Dendritic cell treated with granulocyte-macrophage colony-stimulating factor and Interleukin-4, amounts not matched to agents 40 ng/mL and 50 ng/mL, for 4 days (primary cell): ENCODE results near the gene DUSP8.
"Not testable (repeated sequence)": the region's sequence is repeated elsewhere in the genome, so short reads cannot be mapped to it uniquely, and the experiment has no call there.

ENCODE experiments used
- H3K27ac Mint-ChIP-seq: one replicate; pipeline ENCODE4 v1.8.0; 2022; ENCODE audit warnings: mild to moderate bottlenecking, mixed read lengths
- H3K27me3 Mint-ChIP-seq: one replicate; pipeline ENCODE4 v1.8.0; 2022; ENCODE audit warnings: mild to moderate bottlenecking, mixed read lengths
- H3K36me3 Mint-ChIP-seq: one replicate; pipeline ENCODE4 v1.8.0; 2022; ENCODE audit warnings: low read depth, mixed read lengths
- H3K4me1 Mint-ChIP-seq: one replicate; pipeline ENCODE4 v1.8.0; 2022; ENCODE audit warnings: low read depth, mixed read lengths
- H3K4me3 Mint-ChIP-seq: one replicate; pipeline ENCODE4 v1.8.0; 2022; ENCODE audit warnings: mild to moderate bottlenecking, moderate library complexity, mixed read lengths
- H3K9me3 Mint-ChIP-seq: one replicate; pipeline ENCODE4 v1.8.0; 2022; ENCODE audit warnings: mixed read lengths
- intact Hi-C: fragments of 100-400 bp; cut with micrococcal nuclease; formaldehyde crosslinking; loops from one replicate; pipeline ENCODE4 v1.15.0; 2022

DUSP8 gene

DNA sequence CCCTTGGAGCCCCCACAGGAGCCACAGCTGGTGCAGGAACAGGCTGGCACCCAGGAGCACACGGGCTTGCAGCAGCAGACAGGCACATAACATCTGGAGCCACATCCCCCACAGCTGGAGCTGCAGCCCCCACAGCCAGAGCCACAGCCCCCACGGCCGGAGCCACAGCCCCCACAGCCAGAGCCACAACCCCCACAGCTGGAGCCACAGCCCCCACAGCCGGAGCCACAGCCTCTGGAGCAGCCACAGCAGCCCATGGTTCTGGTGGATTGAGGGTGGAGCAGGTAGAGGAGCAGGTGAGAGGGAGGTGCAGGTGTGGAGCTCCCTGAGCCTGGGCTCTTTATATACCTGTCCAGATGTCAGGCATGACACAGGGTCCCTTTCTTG is 25.9 kb upstream of the DUSP8 start, which contains the start of gene KRTAP5-2:
Gene KRTAP5-2, minus strand, starts transcription at position 301 of the 387 bp plus-strand sequence. Its CDS starts 44 bp downstream, at position 257.
- peaks cover 76% of the 10 kb centered on the region for H3K27me3 Mint-ChIP-seq
- H3K4me3 Mint-ChIP-seq: no peak within 1 kb of the TSS
- no peaks in the 10 kb centered on the region for H3K4me1 Mint-ChIP-seq
- intact Hi-C loops: no loop called here
- no peaks in the 10 kb centered on the region for H3K36me3 Mint-ChIP-seq
- no peak within 1 kb of the TSS for H3K27ac Mint-ChIP-seq
- no peaks in the 10 kb centered on the region for H3K9me3 Mint-ChIP-seq

GRCh38 chr11:1597331-1597993 is 25.4 kb upstream of the DUSP8 start:
- intact Hi-C loops: no loop called here
- Mint-ChIP-seq H3K27me3 (peaks cover 80% of the 10 kb centered on the region), H3K27ac (no peak overlapping the region), H3K4me3 (no peak overlapping the region), H3K9me3 (no peaks in the 10 kb centered on the region), H3K4me1 (no peaks in the 10 kb centered on the region), H3K36me3 (no peaks in the 10 kb centered on the region)

GRCh38 chr11:1596576-1597121 is 24.6 kb upstream of the DUSP8 start:
- H3K36me3 Mint-ChIP-seq, H3K4me1 Mint-ChIP-seq, H3K4me3 Mint-ChIP-seq, H3K9me3 Mint-ChIP-seq, H3K27ac Mint-ChIP-seq, intact Hi-C loops: not testable (repeated sequence)
- peaks cover 81% of the 10 kb centered on the region for H3K27me3 Mint-ChIP-seq

DNA sequence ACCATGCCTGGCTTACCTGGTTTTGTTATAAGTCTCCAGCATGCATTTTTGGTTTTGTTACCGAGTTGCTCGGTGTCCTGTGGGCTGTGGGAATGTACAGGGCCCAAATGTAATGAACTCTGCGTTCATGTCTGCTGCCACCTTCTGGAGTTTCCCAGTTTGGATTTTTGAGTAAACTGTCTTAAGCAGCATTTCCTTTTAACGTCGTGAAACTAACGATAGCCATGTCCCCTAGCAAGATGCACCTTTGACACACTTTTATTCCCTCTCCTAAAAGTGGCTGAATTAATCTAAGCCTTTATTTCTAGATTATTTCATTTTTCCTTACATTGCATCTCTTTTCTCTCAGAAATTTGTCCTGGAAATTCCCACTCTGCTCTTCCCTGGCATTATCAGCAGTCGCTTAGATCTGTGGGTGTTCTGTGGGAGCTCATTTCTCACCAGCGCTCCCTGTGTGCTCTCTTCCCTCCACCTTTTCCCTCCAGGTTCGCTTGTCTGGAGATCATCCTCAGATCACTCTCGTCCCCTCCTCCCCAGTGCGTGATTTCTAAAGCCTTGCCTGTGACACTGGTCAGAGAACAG is 24.0 kb upstream of the DUSP8 start:
- H3K4me1 Mint-ChIP-seq, H3K27ac Mint-ChIP-seq, H3K9me3 Mint-ChIP-seq, intact Hi-C loops, H3K4me3 Mint-ChIP-seq, H3K36me3 Mint-ChIP-seq: not testable (repeated sequence)
- H3K27me3 Mint-ChIP-seq: peaks cover 82% of the 10 kb centered on the region

DNA sequence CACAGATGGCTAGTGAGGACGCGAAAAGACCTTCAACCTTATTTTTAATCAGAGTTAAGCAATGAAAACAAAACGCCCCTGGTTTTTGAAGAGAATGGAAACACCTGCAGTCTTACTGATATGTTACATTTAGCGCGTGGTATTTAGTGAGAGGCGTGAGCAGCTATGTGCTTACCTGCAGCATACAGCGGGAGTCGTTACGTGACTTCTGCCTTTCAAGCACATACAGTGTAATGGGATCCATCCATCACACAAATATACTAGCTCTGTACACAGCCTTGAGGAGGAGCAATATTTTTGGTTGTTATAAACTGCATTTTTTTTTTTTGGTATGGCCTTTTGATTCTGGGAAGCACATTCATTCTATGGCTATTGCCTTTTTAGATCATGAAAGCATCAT is 20.6 kb upstream of the DUSP8 start:
- Mint-ChIP-seq H3K4me1 (peaks cover 13% of the 10 kb centered on the region), H3K4me3 (no peak overlapping the region), H3K36me3 (no peaks in the 10 kb centered on the region), H3K27ac (no peak overlapping the region), H3K9me3 (peaks cover 9% of the 10 kb centered on the region), H3K27me3 (peaks cover 64% of the 10 kb centered on the region)
- intact Hi-C loops: no loop called here

GRCh38 chr11:1589996-1590395 is 17.9 kb upstream of the DUSP8 start:
- Mint-ChIP-seq H3K4me3 (no peak overlapping the region), H3K27ac (no peak overlapping the region), H3K9me3 (peaks cover 9% of the 10 kb centered on the region), H3K4me1 (peaks cover 13% of the 10 kb centered on the region), H3K27me3 (peaks cover 56% of the 10 kb centered on the region), H3K36me3 (no peaks in the 10 kb centered on the region)
- intact Hi-C loops: no loop called here

GRCh38 chr11:1589191-1589963 is 17.3 kb upstream of the DUSP8 start:
- Mint-ChIP-seq H3K27me3 (peaks cover 57% of the 10 kb centered on the region), H3K27ac (peak overlapping the region; percentile 14), H3K4me1 (peaks cover 13% of the 10 kb centered on the region)
- intact Hi-C loops, H3K9me3 Mint-ChIP-seq, H3K4me3 Mint-ChIP-seq, H3K36me3 Mint-ChIP-seq: not testable (repeated sequence)

DNA sequence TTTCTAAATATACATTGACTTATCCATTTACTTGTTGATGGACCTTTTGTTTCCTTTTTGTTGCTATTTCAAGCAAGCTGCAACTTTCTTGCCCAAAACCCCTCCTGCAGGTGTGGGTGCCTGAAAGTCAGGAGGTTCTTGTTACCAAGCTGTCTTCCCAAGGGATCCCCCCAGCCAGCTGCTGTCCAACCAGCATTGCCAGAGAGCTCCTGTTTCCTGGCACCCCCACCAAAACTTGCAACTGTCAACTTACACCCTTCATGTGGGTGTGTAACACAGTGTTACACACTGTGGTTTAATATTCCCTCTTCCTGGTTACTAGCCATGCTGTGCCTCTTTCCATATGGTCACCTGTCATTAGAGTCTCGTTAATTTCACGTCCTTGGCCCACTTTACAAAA is 14.6 kb upstream of the DUSP8 start:
- Mint-ChIP-seq H3K4me3 (no peak overlapping the region), H3K36me3 (no peaks in the 10 kb centered on the region), H3K27ac (no peak overlapping the region), H3K27me3 (peaks cover 48% of the 10 kb centered on the region), H3K4me1 (peaks cover 13% of the 10 kb centered on the region), H3K9me3 (peaks cover 9% of the 10 kb centered on the region)
- intact Hi-C loops: no loop called here

- Mint-ChIP-seq H3K4me1 (peaks cover 13% of the 10 kb centered on the region), H3K27me3 (peaks cover 44% of the 10 kb centered on the region)
- intact Hi-C loops, H3K4me3 Mint-ChIP-seq, H3K27ac Mint-ChIP-seq, H3K36me3 Mint-ChIP-seq, H3K9me3 Mint-ChIP-seq: not testable (repeated sequence)
Observed at GRCh38 chr11:1584661-1585370, 12.7 kb upstream of the DUSP8 start, which contains the start of gene KRTAP5-1. Gene KRTAP5-1 (minus strand): TSS chr11:1585283. CDS start chr11:1585249, 34 bp downstream.

- Mint-ChIP-seq H3K27me3 (peaks cover 56% of the 10 kb centered on the region), H3K9me3 (peaks cover 16% of the 10 kb centered on the region)
- H3K4me1 Mint-ChIP-seq, H3K36me3 Mint-ChIP-seq, H3K27ac Mint-ChIP-seq, H3K4me3 Mint-ChIP-seq, intact Hi-C loops: not testable (repeated sequence)
Observed at GRCh38 chr11:1582909-1583308, 10.8 kb upstream of the DUSP8 start.

GRCh38 chr11:1581976-1582375 is 9.9 kb upstream of the DUSP8 start:
- no peak overlapping the region for H3K4me3 Mint-ChIP-seq
- H3K27me3 Mint-ChIP-seq: peaks cover 56% of the 10 kb centered on the region
- intact Hi-C loops: no loop called here
- H3K4me1 Mint-ChIP-seq: no peaks in the 10 kb centered on the region
- H3K9me3 Mint-ChIP-seq: peaks cover 18% of the 10 kb centered on the region
- no peak overlapping the region for H3K27ac Mint-ChIP-seq
- H3K36me3 Mint-ChIP-seq: no peaks in the 10 kb centered on the region

- Mint-ChIP-seq H3K27me3 (peaks cover 59% of the 10 kb centered on the region), H3K27ac (no peak overlapping the region), H3K4me3 (no peak overlapping the region), H3K9me3 (peaks cover 18% of the 10 kb centered on the region), H3K4me1 (peaks cover 10% of the 10 kb centered on the region), H3K36me3 (no peaks in the 10 kb centered on the region)
- intact Hi-C loops: no loop called here
Observed at GRCh38 chr11:1576825-1577224, 4.8 kb upstream of the DUSP8 start.

GRCh38 chr11:1575756-1576155 is 3.7 kb upstream of the DUSP8 start:
- peaks cover 18% of the 10 kb centered on the region for H3K9me3 Mint-ChIP-seq
- not testable (repeated sequence) for H3K36me3 Mint-ChIP-seq, H3K4me3 Mint-ChIP-seq, H3K27ac Mint-ChIP-seq
- peaks cover 10% of the 10 kb centered on the region for H3K4me1 Mint-ChIP-seq
- intact Hi-C loops: loop anchor here (2.0 kb wide), 1 partner anchor 373 kb away; no protein-coding TSS in a partner anchor
- H3K27me3 Mint-ChIP-seq: peaks cover 63% of the 10 kb centered on the region

- peaks cover 10% of the 10 kb centered on the region for H3K4me1 Mint-ChIP-seq
- H3K27me3 Mint-ChIP-seq: peaks cover 69% of the 10 kb centered on the region
- no peaks in the 10 kb centered on the region for H3K36me3 Mint-ChIP-seq
- peaks cover 18% of the 10 kb centered on the region for H3K9me3 Mint-ChIP-seq
- intact Hi-C loops: loop anchor here (2.0 kb wide), 1 partner anchor 372 kb away; no protein-coding TSS in a partner anchor
- no peak overlapping the region for H3K4me3 Mint-ChIP-seq
- H3K27ac Mint-ChIP-seq: no peak overlapping the region
Observed at GRCh38 chr11:1574933-1575242, 2.8 kb upstream of the DUSP8 start.
